Lower leg skin (tissue), 4 donors: Measurements from ENCODE around the gene PPP1R7. TPM values are rescaled to one million over a fixed set of nuclear protein-coding genes. Genes with fewer than 3 reads are reported as not detected.

Source experiments
- DNase-seq, 2 donors: peaks; one replicate each; pipeline ENCODE4 v3.0.0-alpha.2; 2019; ENCODE audit warnings: low spot score in 2 of 2
- H3K4me3 ChIP-seq: fragments of 200-600 bp; sonication (generic); 2 replicates; pipeline ENCODE4 v1.5.1; 2017; ENCODE audit warnings: mild to moderate bottlenecking, low read depth; ENCODE audit not compliant: poor library complexity, severe bottlenecking
- POLR2A ChIP-seq, 2 donors: fragments of 450-650 bp; IDR thresholded peaks; one replicate each; pipeline ENCODE4 v1.6.1; 2016 to 2017; ENCODE audit warnings: antibody characterized with exemption in 2 of 2, mild to moderate bottlenecking in 1 of 2, moderate library complexity in 1 of 2
- WGBS, 2 donors: methylation state at CpG; one replicate each; pipeline ENCODE4 v1.1.5; 2018; 5-methylcytosine and 5-hydroxymethylcytosine counted together
- intact Hi-C: fragments of 100-400 bp; cut with DNase I; formaldehyde crosslinking; loops from one replicate; pipeline ENCODE4 v1.15.0; 2023; ENCODE audit warnings: low total_unique reads
- total RNA-seq, 4 donors: library from RNA; depleted of rRNA; stranded (reverse); fragments of >200 nt; gene quantifications; one replicate each; pipeline ENCODE4 v1.1.0, GENCODE V29; 2016
- TF ChIP-seq, protein P1 (sequence below), 3 donors: fragments of 450-650 bp; IDR thresholded peaks; one replicate each; pipeline ENCODE4 v1.5.1; 2016; ENCODE audit warnings: antibody characterized with exemption in 3 of 3, mild to moderate bottlenecking in 3 of 3, moderate library complexity in 2 of 3

PPP1R7 gene
- total RNA-seq, 4 donors from 2014 or later = 36.8 to 68.7 (median 56.4) TPM

DNA sequence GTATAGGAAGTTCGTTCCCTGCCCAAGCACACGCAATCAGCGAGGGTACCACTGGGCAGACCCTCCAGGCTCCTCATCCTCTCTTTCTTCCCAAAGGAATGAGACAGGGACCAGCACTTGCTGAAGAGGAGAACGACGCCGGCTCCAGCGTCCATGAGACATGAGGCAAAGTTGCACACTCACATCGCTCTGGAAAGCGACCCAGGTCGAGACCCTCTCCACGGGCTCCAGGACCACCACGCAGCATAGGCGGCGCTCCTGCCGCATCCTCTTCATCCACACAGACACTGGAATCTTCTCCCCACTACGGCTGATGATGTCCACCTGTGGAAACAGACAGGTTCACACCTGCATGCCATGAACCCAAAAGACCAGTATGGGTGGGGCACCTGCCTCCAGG, 11.8 kb upstream of the PPP1R7 start:
- H3K4me3 ChIP-seq = no peak overlapping the region
- TF ChIP-seq, protein P1, sequence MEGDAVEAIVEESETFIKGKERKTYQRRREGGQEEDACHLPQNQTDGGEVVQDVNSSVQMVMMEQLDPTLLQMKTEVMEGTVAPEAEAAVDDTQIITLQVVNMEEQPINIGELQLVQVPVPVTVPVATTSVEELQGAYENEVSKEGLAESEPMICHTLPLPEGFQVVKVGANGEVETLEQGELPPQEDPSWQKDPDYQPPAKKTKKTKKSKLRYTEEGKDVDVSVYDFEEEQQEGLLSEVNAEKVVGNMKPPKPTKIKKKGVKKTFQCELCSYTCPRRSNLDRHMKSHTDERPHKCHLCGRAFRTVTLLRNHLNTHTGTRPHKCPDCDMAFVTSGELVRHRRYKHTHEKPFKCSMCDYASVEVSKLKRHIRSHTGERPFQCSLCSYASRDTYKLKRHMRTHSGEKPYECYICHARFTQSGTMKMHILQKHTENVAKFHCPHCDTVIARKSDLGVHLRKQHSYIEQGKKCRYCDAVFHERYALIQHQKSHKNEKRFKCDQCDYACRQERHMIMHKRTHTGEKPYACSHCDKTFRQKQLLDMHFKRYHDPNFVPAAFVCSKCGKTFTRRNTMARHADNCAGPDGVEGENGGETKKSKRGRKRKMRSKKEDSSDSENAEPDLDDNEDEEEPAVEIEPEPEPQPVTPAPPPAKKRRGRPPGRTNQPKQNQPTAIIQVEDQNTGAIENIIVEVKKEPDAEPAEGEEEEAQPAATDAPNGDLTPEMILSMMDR (IDR thresholded peaks at IDR 0.05) = no peak
- no peak for TF ChIP-seq POLR2A (IDR thresholded peaks at IDR 0.05)
- DNase-seq = no peak
- intact Hi-C loops = no loop called here
- 92 to 95% methylated on average over 16 of the region's 16 CpGs for WGBS, 2 donors

- intact Hi-C loops = no loop called here
- DNase-seq = no peak
- 90 to 91% methylated on average over 22 to 24 of the region's 24 CpGs for WGBS, 2 donors
- TF ChIP-seq POLR2A (IDR thresholded peaks at IDR 0.05) = no peak
- TF ChIP-seq, protein P1 (IDR thresholded peaks at IDR 0.05) = no peak
- H3K4me3 ChIP-seq = no peak overlapping the region
These were observed 10.5 kb upstream of the PPP1R7 start for GRCh38 chr2:241139531-241140444.

DNA sequence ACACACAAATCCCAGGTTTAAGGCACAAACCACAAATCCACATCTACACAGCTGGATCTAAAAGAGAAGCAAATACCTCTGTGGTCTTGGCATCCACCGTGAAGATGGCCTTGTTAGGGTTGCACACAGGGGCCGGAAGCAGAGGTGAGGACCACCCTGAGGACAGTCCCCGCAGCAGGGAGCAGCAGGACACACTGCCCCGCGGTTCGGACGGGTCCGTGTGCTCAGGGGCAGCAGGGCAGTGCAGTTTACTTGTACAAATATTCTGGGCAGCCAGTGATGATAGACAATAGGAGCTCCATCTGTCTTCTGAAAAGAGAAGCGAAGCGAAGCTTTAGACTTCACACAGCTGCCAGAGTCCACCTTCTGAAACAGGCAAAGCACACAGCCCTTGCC, 9.8 kb upstream of the PPP1R7 start:
- TF ChIP-seq, protein P1 (IDR thresholded peaks at IDR 0.05) = no peak
- no peak for TF ChIP-seq POLR2A (IDR thresholded peaks at IDR 0.05)
- no peak for DNase-seq
- intact Hi-C loops = no loop called here
- 95 to 97% methylated on average over 10 of the region's 10 CpGs for WGBS, 2 donors
- H3K4me3 ChIP-seq = no peak overlapping the region

DNA sequence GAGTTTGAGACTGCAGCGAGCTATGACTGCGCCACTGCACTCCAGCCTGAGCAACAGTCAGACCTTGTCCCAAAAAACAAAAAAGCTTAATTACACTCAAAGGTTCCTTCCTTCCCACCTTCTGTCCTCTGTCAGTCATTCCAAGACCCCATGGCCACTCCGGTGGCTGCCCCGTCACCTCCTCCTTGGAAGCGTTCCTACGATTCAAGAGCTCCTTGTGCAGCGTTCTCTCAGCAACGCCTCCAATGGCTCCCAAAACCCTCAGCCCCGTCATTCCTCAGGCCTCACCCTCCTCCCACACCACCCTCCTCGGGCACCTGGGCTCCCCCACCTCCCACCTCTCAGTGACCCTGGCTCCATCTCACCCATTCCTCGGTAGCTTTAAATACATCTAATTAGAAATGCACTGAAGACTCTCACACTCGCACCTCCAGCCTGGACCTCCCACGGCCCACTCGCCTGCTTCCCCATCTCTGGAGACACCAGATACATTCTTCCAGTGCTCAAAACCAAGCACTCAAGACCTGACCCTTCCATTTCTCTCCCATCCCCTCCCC, 9.0 kb upstream of the PPP1R7 start:
- DNase-seq = no peak
- WGBS, 2 donors = 95 to 96% methylated on average over 14 of the region's 14 CpGs
- intact Hi-C loops = no loop called here
- no peak overlapping the region for H3K4me3 ChIP-seq
- no peak for TF ChIP-seq POLR2A (IDR thresholded peaks at IDR 0.05)
- TF ChIP-seq, protein P1 (IDR thresholded peaks at IDR 0.05) = no peak

DNA sequence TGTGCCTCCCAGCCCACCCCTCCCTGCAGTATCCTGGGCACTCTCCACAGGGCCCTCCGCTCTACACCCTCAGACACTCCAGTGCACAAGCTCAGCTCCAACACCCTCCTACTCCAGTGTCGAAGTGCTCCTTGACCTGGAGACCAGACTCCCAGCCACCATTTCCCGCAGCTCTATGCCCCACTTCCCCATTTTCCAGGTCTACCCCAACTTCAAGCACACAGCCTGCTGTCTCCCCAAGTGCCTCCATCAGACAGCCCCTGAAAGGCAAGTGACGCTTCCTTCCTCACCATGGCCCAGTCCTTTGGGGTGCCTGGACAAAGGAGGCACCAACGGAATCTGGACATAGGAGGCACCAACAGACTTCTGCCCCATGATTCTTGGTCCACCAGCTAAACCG, 8.2 kb upstream of the PPP1R7 start:
- no peak for DNase-seq
- intact Hi-C loops = no loop called here
- WGBS, 2 donors = 92 to 96% methylated on average over 6 of the region's 6 CpGs
- TF ChIP-seq POLR2A (IDR thresholded peaks at IDR 0.05) = no peak
- TF ChIP-seq, protein P1 (IDR thresholded peaks at IDR 0.05) = no peak
- no peak overlapping the region for H3K4me3 ChIP-seq
